CD4-positive, alpha-beta T cell treated with Interferon alpha-2 for 1 hour (primary cell): Measurements from ENCODE around the gene RAB3GAP2.
A peak's percentile ranks its signal among the peaks of the same experiment; 100 is the strongest.
"Not testable (repeated sequence)": the region's sequence is repeated elsewhere in the genome, so short reads cannot be mapped to it uniquely, and the experiment has no call there.

Source experiments
- DNase-seq, 2 donors: peaks; one replicate each; pipeline ENCODE4 v3.0.0-alpha.2; 2020 to 2022

RAB3GAP2 gene

GRCh38 chr1:220287129-220287528, 14.9 kb upstream of the RAB3GAP2 start:
- no peak for DNase-seq

- no peak for DNase-seq
These were observed 11.4 kb upstream of the RAB3GAP2 start for GRCh38 chr1:220283625-220284024.

GRCh38 chr1:220281159-220281574, 8.9 kb upstream of the RAB3GAP2 start:
- DNase-seq = no peak

GRCh38 chr1:220280249-220280648, 8.0 kb upstream of the RAB3GAP2 start:
- no peak for DNase-seq

GRCh38 chr1:220278991-220279390, 6.7 kb upstream of the RAB3GAP2 start:
- DNase-seq = no peak

- DNase-seq = no peak
These were observed 3.2 kb upstream of the RAB3GAP2 start for GRCh38 chr1:220275430-220275829.

GRCh38 chr1:220274251-220274855, 2.1 kb upstream of the RAB3GAP2 start:
- DNase-seq = no peak

- no peak for DNase-seq
These were observed 513 bp upstream of the RAB3GAP2 start for GRCh38 chr1:220272841-220273090.

GRCh38 chr1:220271706-220272046, 577 bp downstream of the RAB3GAP2 start:
- DNase-seq = peak in 1 of 2 donors; percentile 11

- no peak for DNase-seq
These were observed 3.2 kb downstream of the RAB3GAP2 start for GRCh38 chr1:220269036-220269435.

- no peak for DNase-seq
These were observed 4.6 kb downstream of the RAB3GAP2 start for GRCh38 chr1:220267630-220268029.

- DNase-seq = not testable (repeated sequence)
These were observed 12.0 kb downstream of the RAB3GAP2 start for GRCh38 chr1:220260228-220260627.

GRCh38 chr1:220259756-220260155, 12.5 kb downstream of the RAB3GAP2 start:
- DNase-seq = not testable (repeated sequence)

GRCh38 chr1:220256194-220256593, 16.1 kb downstream of the RAB3GAP2 start:
- not testable (repeated sequence) for DNase-seq

- DNase-seq = no peak
These were observed 17.0 kb downstream of the RAB3GAP2 start for GRCh38 chr1:220255204-220255603.

GRCh38 chr1:220253290-220253689, 19.0 kb downstream of the RAB3GAP2 start:
- DNase-seq = not testable (repeated sequence)

GRCh38 chr1:220251272-220251671, 21.0 kb downstream of the RAB3GAP2 start:
- DNase-seq = no peak

GRCh38 chr1:220250681-220251080, 21.6 kb downstream of the RAB3GAP2 start:
- no peak for DNase-seq

- DNase-seq = no peak
These were observed 22.7 kb downstream of the RAB3GAP2 start for GRCh38 chr1:220249522-220249921.

GRCh38 chr1:220248715-220249265, 23.5 kb downstream of the RAB3GAP2 start:
- DNase-seq = not testable (repeated sequence)

- not testable (repeated sequence) for DNase-seq
These were observed 26.4 kb downstream of the RAB3GAP2 start for GRCh38 chr1:220245900-220246299.

- DNase-seq = no peak
These were observed 28.3 kb downstream of the RAB3GAP2 start for GRCh38 chr1:220243947-220244346.

GRCh38 chr1:220241072-220241663, 31.1 kb downstream of the RAB3GAP2 start:
- no peak for DNase-seq

- no peak for DNase-seq
These were observed 32.3 kb downstream of the RAB3GAP2 start for GRCh38 chr1:220239966-220240365.

- DNase-seq = no peak
These were observed 33.0 kb downstream of the RAB3GAP2 start for GRCh38 chr1:220239213-220239612.
